SIG-M5 (cell line): ENCODE data around the gene GTSE1.
A peak's percentile ranks its signal among the peaks of the same experiment; 100 is the strongest.
"Not testable (repeated sequence)": the region's sequence is repeated elsewhere in the genome, so short reads cannot be mapped to it uniquely, and the experiment has no call there.

Experiments used
- DNase-seq: peaks from one replicate; lab custom pipeline; 2025; lab: John Stamatoyannopoulos, UW

Gene GTSE1, protein sequence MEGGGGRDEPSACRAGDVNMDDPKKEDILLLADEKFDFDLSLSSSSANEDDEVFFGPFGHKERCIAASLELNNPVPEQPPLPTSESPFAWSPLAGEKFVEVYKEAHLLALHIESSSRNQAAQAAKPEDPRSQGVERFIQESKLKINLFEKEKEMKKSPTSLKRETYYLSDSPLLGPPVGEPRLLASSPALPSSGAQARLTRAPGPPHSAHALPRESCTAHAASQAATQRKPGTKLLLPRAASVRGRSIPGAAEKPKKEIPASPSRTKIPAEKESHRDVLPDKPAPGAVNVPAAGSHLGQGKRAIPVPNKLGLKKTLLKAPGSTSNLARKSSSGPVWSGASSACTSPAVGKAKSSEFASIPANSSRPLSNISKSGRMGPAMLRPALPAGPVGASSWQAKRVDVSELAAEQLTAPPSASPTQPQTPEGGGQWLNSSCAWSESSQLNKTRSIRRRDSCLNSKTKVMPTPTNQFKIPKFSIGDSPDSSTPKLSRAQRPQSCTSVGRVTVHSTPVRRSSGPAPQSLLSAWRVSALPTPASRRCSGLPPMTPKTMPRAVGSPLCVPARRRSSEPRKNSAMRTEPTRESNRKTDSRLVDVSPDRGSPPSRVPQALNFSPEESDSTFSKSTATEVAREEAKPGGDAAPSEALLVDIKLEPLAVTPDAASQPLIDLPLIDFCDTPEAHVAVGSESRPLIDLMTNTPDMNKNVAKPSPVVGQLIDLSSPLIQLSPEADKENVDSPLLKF

DNA sequence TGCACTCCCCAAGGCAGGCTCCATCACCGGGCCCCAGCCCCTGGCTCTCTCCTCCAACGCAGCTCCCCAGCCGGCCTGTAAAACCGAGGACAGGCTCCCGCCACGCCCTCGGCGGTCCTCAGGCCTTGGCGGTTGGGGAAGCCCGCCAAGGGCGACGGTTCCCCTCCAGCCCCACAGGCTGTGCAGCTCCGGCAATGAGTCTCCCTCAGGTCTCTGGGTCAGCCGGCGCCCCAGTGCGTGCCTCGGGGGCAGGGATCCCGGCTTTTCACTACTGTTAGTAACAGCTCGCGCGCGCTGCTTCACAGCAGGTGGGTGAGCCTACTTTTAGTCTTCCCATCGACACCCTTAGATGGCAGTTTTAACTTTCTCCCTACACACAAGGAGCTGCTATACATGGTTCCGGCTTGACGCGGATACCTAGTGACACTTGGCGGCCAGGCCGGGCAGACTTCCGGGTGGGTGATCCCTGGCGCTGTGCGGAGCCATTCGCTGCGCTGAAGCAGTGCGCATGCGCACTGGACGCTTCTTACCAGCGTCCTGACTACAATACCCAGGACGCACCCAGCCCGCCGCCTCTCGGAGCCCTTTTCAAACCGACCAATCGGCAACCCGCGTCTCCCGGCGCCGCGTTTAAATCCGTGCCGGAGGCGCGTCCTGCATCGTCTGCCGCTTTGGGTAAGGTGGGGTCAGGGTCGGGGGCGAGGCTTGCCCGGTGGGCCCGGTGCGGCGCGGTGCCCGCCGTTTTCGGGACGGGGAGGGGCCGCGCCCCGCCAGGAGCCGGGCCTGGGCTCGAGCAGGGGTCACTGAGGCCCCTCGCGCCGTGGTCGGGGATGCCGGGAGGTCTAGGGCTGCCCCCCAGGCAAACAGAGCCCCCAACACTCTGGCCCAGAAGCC is at the start of gene GTSE1:
Gene GTSE1, plus strand, starts transcription at position 614 of the 894 bp plus-strand sequence. CDS start 531 bp downstream, outside the sequence.
- peak; percentile 70 for DNase-seq

- DNase-seq, result no peak
Measured at GRCh38 chr22:46247443-46247975, 49.2 kb upstream of the GTSE1 start.

DNA sequence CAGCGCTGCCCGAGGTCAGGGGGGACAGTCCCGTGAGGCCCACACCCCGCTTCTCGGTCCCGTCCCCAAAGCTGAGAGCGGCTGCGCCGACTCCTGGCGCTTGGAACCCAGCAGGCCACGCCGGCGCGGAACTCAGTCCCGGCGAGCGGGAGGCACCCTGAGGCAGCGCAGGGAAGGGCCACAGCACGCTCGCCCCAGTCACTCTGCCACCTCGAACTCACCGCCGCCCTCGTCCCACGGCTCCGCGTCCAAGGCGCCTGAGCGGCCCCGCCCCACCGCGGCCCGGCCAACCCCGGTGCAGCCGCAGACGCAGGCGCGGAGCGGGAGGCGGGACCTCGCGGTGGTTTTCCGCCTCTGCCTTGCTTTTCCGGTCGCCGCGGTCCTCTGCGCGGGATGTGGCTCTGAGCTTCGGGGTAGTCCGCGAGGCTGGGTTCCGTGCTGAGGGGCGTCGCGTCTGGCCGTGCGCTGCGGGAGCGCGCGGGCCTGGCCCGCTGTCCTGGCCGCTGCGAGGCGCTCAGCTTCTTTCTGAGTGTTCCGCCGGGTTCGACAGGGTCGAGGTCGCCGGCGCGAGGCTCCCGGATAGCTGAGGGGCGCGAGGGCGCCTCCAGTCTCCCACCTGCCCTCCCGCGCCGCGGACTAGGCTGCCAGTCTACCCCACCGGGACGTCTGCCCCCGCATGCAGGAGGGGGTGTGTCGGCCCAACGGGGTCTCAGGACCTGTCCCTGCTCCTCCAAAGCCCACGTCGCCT is 46.5 kb upstream of the GTSE1 start, which contains the start of gene CDPF1:
Gene CDPF1, minus strand, starts transcription at position 259 of the 748 bp plus-strand sequence. CDS start 2,009 bp downstream, outside the sequence.
- DNase-seq, result peak; percentile 30

- no peak for DNase-seq
Measured at GRCh38 chr22:46250783-46251125, 45.9 kb upstream of the GTSE1 start.

- no peak for DNase-seq
Measured at GRCh38 chr22:46251266-46251665, 45.4 kb upstream of the GTSE1 start.

DNA sequence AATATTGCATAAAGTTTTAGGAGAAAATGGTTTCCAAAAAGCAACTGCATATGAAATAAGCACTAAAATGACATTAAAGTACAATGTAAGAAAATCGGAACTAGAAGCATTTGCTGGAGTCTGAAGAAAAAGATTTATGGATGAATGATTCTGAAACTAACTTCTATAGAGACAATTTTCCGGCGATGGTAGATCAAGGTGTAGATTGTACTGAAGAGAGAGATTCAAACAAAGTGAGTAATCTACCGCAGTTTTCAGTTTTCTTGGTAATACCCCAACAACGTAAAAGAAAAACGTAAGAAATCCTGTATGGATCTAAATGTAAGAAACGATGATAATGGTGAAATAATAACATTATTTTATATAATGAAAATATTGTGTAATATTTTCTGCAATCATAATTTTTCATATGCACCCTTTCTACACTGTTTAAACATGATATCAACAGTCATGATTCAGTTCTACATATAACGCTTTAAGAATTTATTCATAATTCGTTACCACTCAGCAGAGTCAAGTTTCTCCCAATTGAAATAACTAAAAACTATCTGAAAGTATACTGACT is 44.8 kb upstream of the GTSE1 start:
- no peak for DNase-seq

GRCh38 chr22:46256358-46256958 is 40.2 kb upstream of the GTSE1 start:
- DNase-seq, result no peak

GRCh38 chr22:46259374-46259773 is 37.3 kb upstream of the GTSE1 start:
- DNase-seq, result no peak

DNA sequence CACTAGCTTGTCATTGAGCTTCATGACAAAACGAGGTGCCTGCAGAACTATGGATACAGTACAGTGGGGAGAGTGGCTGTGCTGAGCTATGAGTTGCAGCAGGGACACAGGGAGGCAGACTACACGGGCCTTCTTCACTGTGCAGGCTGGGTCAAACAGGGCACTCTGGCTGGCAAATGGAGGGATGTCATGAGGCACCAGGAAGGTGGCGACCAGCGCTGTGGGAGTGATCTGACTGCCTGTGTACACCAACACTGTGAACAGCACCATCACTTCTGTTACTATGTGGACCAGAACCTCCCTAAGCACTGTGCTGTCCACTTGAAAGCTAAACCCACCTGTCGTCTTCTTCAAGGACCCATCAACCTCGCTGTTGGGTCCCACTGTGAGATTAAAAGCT is 36.6 kb upstream of the GTSE1 start:
- DNase-seq, result no peak

DNA sequence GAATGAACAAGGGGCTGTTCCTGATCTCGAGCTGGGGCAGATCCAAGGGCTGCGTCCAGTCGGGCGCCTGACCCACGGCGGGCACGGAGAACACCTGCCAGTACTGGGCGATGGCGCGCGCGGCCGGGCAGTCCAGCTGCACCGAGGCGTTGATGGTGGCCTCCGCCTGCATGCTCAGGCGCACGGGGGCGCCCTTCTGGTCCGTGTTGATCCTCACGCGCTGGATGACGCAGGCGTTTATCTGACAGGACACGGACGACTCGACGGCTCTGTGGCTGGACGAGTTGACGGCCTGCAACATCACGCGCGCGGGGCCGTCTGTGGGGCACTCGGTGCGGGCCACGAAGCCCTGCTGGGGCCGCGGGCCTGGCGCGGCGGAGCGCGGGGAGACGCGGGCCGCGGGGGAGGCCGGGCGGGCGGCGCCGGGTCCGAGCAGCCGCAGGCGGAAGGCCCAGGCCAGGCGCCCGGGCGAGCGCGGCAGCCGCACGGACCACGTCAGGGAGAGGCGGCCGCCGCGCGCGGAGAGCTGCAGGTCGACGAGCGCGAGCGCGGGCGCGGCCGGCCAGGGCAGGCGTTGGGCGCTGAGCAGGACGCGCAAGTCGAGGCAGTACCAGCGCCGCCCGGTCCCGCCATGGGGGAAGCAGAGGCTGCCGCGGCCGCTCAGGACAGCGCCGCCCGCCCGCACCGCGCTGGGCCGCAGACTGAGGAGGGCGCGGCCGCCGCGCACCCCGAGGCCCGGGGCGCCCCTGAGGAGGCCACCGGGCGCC is 34.0 kb upstream of the GTSE1 start:
- no peak for DNase-seq

- DNase-seq, result no peak
Measured at GRCh38 chr22:46263216-46263590, 33.5 kb upstream of the GTSE1 start, which contains the start of gene PKDREJ. PKDREJ (minus strand) TSS chr22:46263343; CDS start chr22:46263322, 21 bp downstream.

GRCh38 chr22:46264520-46264919 is 32.1 kb upstream of the GTSE1 start:
- DNase-seq, result not testable (repeated sequence)

DNA sequence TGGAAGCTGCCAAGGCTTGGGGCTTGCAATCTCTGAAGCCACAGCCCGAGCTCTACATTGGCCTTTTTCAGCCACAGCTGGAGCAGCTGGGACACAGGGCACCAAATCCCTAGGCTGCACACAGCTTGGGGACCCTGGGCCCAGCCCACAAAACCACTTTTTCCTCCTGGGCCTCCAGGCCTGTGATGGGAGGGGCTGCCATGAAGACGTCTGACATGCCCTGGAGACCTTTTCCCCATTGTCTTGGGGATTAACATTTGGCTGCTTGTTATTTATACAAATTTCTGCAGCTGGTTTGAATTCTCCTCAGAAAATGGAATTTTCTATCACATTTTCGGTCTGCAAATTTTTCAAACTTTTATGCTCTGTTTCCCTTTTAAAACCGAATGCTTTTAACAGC is 31.0 kb upstream of the GTSE1 start:
- not testable (repeated sequence) for DNase-seq

DNA sequence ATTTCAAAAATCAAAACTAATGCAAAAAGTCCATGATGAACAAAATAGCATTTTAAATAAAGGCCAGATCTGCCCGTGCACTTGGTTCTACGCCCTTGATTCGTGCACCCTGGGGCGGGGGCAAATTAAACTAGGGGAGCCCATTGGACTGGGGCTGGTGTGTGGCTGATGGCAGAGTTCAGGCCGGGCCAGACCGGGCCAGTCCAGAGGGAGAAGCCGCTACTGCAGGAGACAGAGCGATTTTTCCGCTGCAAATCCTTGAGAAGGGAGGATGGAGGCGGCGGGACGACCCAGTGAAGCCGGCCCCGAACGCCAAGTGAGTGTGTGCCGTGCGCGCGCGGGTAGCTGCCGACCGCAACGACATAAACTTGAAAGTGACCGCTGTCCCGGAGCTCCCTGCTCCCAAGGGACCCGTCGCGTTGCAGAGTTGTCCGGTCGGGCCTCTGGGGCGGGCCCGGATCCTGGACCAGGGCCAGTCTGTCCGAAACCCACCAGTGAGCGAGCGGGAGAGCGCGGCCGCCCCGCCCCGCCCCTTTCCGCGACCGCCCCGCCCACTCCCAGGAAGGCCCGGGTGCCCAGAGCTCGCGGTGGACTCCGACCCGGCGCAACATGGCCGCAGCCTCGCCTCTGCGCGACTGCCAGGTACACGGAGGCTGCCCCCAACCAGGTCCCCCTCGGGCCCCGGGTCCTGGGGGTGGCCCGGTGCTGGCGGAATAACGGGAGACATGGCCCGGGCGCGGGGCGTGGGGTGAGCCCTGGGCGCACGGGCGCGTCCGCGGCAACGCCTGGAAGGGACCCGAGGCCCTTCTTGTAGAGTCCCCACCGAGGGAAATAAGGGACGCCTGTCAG is 29.0 kb upstream of the GTSE1 start, which contains the start of gene TTC38:
Gene TTC38, plus strand, starts transcription at position 578 of the 849 bp plus-strand sequence. Its CDS starts 32 bp downstream, at position 610.
- DNase-seq, result no peak

DNA sequence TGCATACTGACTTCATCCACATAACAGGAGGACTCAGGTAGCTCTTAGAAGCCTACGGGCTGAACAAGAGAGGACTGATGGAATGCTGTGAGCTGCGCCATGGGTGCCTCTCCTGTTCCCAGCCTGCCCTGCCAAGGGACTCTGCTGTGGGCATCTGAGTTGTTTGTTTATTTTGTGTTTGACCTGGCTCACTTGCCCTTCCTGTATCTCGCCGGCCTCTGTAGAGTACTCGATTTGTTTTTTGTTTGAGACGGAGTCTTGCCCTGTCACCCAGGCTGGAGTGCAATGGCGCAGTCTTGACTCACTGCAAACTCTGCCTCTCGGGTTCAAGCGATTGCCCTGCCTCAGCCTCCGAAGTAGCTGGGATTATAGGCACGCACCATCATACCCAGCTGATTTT is 27.1 kb upstream of the GTSE1 start:
- no peak for DNase-seq

- DNase-seq, result no peak
Measured at GRCh38 chr22:46272196-46272595, 24.5 kb upstream of the GTSE1 start.

- no peak for DNase-seq
Measured at GRCh38 chr22:46272762-46273431, 23.8 kb upstream of the GTSE1 start.
